Left forelimb (tissue), 1 donor: Measurements from ENCODE around the gene RGS11.
A peak's percentile ranks its signal among the peaks of the same experiment; 100 is the strongest.

Experiments used
- DNase-seq: peaks from one replicate; pipeline ENCODE4 v3.0.0-alpha.2; 2018; ENCODE audit warnings: low spot score

Gene RGS11

GRCh38 chr16:229731-230281, 45.9 kb downstream of the RGS11 start:
- DNase-seq, result no peak

- peak; percentile 96 for DNase-seq
Observed at GRCh38 chr16:228852-229730, 46.7 kb downstream of the RGS11 start, which contains the start of gene LUC7L. Gene LUC7L, minus strand, starts transcription at chr16:229449. Its CDS starts 110 bp downstream, at chr16:229339.

- DNase-seq, result no peak
Observed at GRCh38 chr16:228151-228851, 47.4 kb downstream of the RGS11 start.

GRCh38 chr16:220021-220420, 55.7 kb downstream of the RGS11 start:
- DNase-seq, result no peak
